ENCODE data around the gene DAPK1.

DAPK1 gene

GRCh38 chr9:87605676-87606075 lies 108.0 kb downstream of the DAPK1 start:
- TF ChIP-seq, protein P1, sequence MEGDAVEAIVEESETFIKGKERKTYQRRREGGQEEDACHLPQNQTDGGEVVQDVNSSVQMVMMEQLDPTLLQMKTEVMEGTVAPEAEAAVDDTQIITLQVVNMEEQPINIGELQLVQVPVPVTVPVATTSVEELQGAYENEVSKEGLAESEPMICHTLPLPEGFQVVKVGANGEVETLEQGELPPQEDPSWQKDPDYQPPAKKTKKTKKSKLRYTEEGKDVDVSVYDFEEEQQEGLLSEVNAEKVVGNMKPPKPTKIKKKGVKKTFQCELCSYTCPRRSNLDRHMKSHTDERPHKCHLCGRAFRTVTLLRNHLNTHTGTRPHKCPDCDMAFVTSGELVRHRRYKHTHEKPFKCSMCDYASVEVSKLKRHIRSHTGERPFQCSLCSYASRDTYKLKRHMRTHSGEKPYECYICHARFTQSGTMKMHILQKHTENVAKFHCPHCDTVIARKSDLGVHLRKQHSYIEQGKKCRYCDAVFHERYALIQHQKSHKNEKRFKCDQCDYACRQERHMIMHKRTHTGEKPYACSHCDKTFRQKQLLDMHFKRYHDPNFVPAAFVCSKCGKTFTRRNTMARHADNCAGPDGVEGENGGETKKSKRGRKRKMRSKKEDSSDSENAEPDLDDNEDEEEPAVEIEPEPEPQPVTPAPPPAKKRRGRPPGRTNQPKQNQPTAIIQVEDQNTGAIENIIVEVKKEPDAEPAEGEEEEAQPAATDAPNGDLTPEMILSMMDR (IDR thresholded peaks at IDR 0.05; ENCODE audit: control extremely low read depth, extremely low read depth, low read depth, missing control alignments) = no peak
- POLR2A ChIA-PET = no interaction called here
- CTCF ChIA-PET = interaction anchor here (1.6 kb wide), 1 partner anchor 28 kb away, joined by 3 read pairs; no protein-coding TSS in a partner anchor
- no peak for DNase-seq (ENCODE audit: extremely low spot score)

- DNase-seq (ENCODE audit: extremely low spot score) = no peak
- ChIA-PET POLR2A (no interaction called here), CTCF (interaction anchor here (1.6 kb wide), 1 partner anchor 29 kb away, joined by 3 read pairs; no protein-coding TSS in a partner anchor)
- TF ChIP-seq, protein P1 (IDR thresholded peaks at IDR 0.05; ENCODE audit: control extremely low read depth, extremely low read depth, low read depth, missing control alignments) = no peak
Observed at GRCh38 chr9:87606841-87607521, 109.3 kb downstream of the DAPK1 start.

- no peak for DNase-seq (ENCODE audit: extremely low spot score)
- ChIA-PET POLR2A (interaction anchor here (0.6 kb wide), 1 partner anchor 61 kb away, joined by 7 read pairs; no protein-coding TSS in a partner anchor), CTCF (interaction anchor here (0.9 to 1.5 kb wide), 2 partner anchors 8 to 30 kb away, joined by 3 to 6 read pairs; no protein-coding TSS in a partner anchor)
- TF ChIP-seq, protein P1 (IDR thresholded peaks at IDR 0.05; ENCODE audit: control extremely low read depth, extremely low read depth, low read depth, missing control alignments) = no peak
Observed at GRCh38 chr9:87607859-87608258, 110.2 kb downstream of the DAPK1 start.

GRCh38 chr9:87609002-87609401 lies 111.3 kb downstream of the DAPK1 start:
- POLR2A ChIA-PET = no interaction called here
- no peak for DNase-seq (ENCODE audit: extremely low spot score)
- TF ChIP-seq, protein P1 (IDR thresholded peaks at IDR 0.05; ENCODE audit: control extremely low read depth, extremely low read depth, low read depth, missing control alignments) = no peak
- CTCF ChIA-PET = interaction anchor here (0.9 to 1.5 kb wide), 3 partner anchors 9 to 31 kb away, joined by 3 to 6 read pairs (median 6); no protein-coding TSS in a partner anchor

GRCh38 chr9:87609486-87609885 lies 111.8 kb downstream of the DAPK1 start:
- DNase-seq (ENCODE audit: extremely low spot score) = no peak
- ChIA-PET POLR2A (no interaction called here), CTCF (interaction anchor here (1.1 to 1.5 kb wide), 3 partner anchors 10 to 100 kb away, joined by 3 to 6 read pairs (median 6); no protein-coding TSS in a partner anchor)
- TF ChIP-seq, protein P1 (IDR thresholded peaks at IDR 0.05; ENCODE audit: control extremely low read depth, extremely low read depth, low read depth, missing control alignments) = no peak

DNA sequence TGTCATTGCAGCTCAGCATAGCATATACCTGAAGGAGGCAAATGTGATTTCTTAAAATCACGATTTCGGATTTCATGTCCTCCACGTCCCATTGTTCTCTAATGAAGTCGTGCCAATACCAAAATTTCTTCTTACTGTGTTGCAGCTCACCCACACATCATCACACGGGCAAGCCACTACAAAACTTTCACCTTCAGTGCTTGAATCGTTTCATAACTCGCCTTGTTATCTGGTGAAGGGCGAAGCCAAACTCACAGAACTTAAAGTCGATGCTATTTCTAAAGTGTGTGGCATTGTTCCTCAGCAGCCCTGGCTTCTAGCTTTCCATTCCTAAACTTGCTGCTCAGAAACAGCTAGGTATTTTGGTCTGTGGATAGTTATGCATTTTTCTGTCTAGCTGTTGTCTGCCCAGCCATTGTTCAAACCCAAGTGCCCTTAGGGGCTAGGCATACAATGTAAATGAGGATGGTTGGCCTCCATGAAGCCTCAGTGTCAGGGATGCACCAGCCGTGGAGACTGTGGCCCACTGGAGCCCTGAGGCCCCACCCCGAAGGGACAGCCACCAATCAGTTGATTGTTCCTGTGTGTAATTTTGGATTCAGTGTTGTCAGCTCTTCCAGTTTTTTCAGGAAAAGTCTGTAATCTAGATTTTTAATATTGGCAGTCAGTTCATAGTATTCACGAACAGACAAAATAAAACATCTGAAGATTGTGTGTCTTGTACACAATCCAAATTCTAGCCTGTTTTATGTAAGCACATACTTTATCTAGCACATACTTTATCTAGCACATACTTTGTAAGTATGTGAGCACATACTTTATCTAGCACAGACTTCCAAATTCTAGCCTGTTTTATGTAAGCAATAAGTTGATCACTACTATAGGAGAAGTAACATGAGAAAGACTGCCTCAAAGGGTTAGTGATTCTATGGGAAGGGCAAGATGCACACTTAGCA lies 112.8 kb downstream of the DAPK1 start:
- ChIA-PET CTCF (interaction anchor here (1.1 to 1.4 kb wide), 4 partner anchors 13 to 99 kb away, joined by 3 to 5 read pairs (median 3); no protein-coding TSS in a partner anchor), POLR2A (interaction anchor here (0.6 kb wide), 1 partner anchor 116 kb away, joined by 3 read pairs; no protein-coding TSS in a partner anchor)

More for the DNA sequence above, 112.8 kb downstream of the DAPK1 start:
- TF ChIP-seq, protein P1 (IDR thresholded peaks at IDR 0.05; ENCODE audit: control extremely low read depth, extremely low read depth, low read depth, missing control alignments) = no peak
- no peak for DNase-seq (ENCODE audit: extremely low spot score)
